Thyroid gland (tissue), 4 donors: ENCODE data around the gene DNAI1. TPM values are rescaled to one million over a fixed set of nuclear protein-coding genes. Genes with fewer than 3 reads are reported as not detected.

Experiments
- DNase-seq, 2 donors: peaks; one replicate each; pipeline ENCODE4 v3.0.0-alpha.2; 2019
- H3K27ac ChIP-seq, 3 donors: fragments of 200-600 bp; sonication (generic); 1 replicate in 2 of 3; 2 replicates in 1 of 3; pipeline ENCODE4 v1.5.1; 2016 to 2019; ENCODE audit warnings: mild to moderate bottlenecking in 1 of 3, moderate library complexity in 1 of 3
- H3K27me3 ChIP-seq: fragments of 200-600 bp; sonication (generic); one replicate; pipeline ENCODE4 v1.5.1; 2019
- H3K36me3 ChIP-seq, 2 donors: fragments of 200-600 bp; sonication (generic); one replicate each; pipeline ENCODE4 v1.5.1; 2016 to 2019
- H3K4me1 ChIP-seq, 2 donors: fragments of 200-600 bp; sonication (generic); one replicate each; pipeline ENCODE4 v1.5.1; 2017 to 2019
- H3K4me3 ChIP-seq, 3 donors: fragments of 200-600 bp; sonication (generic); replicated peaks in 1 of 3; 1 replicate in 2 of 3; 2 replicates in 1 of 3; pipeline ENCODE4 v1.5.1; 2016; ENCODE audit warnings: mild to moderate bottlenecking in 1 of 3
- H3K9me3 ChIP-seq: fragments of 200-600 bp; sonication (generic); one replicate; pipeline ENCODE4 v1.5.1; 2017
- CTCF ChIP-seq, 6 experiments: fragments of 200-600 bp in 3 of 6; fragments of 450-650 bp in 3 of 6; sonication (generic) in 3 of 6; IDR thresholded peaks; one replicate each; pipeline ENCODE4 v1.5.1; 2016 to 2019; ENCODE audit warnings: antibody characterized with exemption in 6 of 6, mild to moderate bottlenecking in 2 of 6, inconsistent platforms in 1 of 6, moderate library complexity in 1 of 6
- POLR2A ChIP-seq, 2 donors: fragments of 450-650 bp; IDR thresholded peaks; one replicate each; pipeline ENCODE4 v1.6.1; 2017; ENCODE audit warnings: antibody characterized with exemption in 2 of 2, mild to moderate bottlenecking in 2 of 2, moderate library complexity in 1 of 2
- WGBS, 2 donors: methylation state at CpG; one replicate each; pipeline ENCODE4 v1.1.5; 2017; 5-methylcytosine and 5-hydroxymethylcytosine counted together
- intact Hi-C: fragments of 100-400 bp; cut with DNase I; formaldehyde crosslinking; loops from one replicate; pipeline ENCODE4 v1.15.1; 2023
- total RNA-seq, 4 donors: library from RNA; depleted of rRNA; stranded (reverse); fragments of >200 nt; gene quantifications; one replicate each; pipeline ENCODE4 v1.2.3, GENCODE V29; 2016

DNAI1 gene
- total RNA-seq, 4 donors from 2014 or later: 0.81 to 0.89 TPM; not detected in 2

GRCh38 chr9:34547960-34548611 lies 89.5 kb downstream of the DNAI1 start:
- no peaks in the 10 kb centered on the region for H3K4me1 ChIP-seq
- peak; percentile 59 to 71 for DNase-seq
- H3K27me3 ChIP-seq: no peaks in the 10 kb centered on the region
- H3K36me3 ChIP-seq: no peaks in the 10 kb centered on the region
- WGBS, 2 donors: 10 to 15% methylated on average over 12 to 13 of the region's 13 CpGs
- H3K27ac ChIP-seq: no peak overlapping the region
- H3K9me3 ChIP-seq: no peaks in the 10 kb centered on the region
- intact Hi-C loops: loop anchor here (5.0 kb wide), 1 partner anchor 44 kb away; no protein-coding TSS in a partner anchor
- no peak overlapping the region for H3K4me3 ChIP-seq
- TF ChIP-seq POLR2A (IDR thresholded peaks at IDR 0.05) (no peak), CTCF (IDR thresholded peaks at IDR 0.05) (peak; percentile 37 to 83 (median 58))

- DNase-seq: no peak
- 84 to 94% methylated on average over 5 of the region's 5 CpGs for WGBS, 2 donors
- intact Hi-C loops: loop anchor here (5.0 kb wide), 1 partner anchor 43 kb away; no protein-coding TSS in a partner anchor
- Histone ChIP-seq H3K4me3 (no peak overlapping the region), H3K27ac (no peak overlapping the region), H3K9me3 (no peaks in the 10 kb centered on the region), H3K36me3 (no peaks in the 10 kb centered on the region), H3K4me1 (no peaks in the 10 kb centered on the region), H3K27me3 (no peaks in the 10 kb centered on the region)
- TF ChIP-seq POLR2A (IDR thresholded peaks at IDR 0.05): no peak
- TF ChIP-seq CTCF (IDR thresholded peaks at IDR 0.05): no peak
These were observed 90.8 kb downstream of the DNAI1 start for GRCh38 chr9:34549407-34549732.

DNA sequence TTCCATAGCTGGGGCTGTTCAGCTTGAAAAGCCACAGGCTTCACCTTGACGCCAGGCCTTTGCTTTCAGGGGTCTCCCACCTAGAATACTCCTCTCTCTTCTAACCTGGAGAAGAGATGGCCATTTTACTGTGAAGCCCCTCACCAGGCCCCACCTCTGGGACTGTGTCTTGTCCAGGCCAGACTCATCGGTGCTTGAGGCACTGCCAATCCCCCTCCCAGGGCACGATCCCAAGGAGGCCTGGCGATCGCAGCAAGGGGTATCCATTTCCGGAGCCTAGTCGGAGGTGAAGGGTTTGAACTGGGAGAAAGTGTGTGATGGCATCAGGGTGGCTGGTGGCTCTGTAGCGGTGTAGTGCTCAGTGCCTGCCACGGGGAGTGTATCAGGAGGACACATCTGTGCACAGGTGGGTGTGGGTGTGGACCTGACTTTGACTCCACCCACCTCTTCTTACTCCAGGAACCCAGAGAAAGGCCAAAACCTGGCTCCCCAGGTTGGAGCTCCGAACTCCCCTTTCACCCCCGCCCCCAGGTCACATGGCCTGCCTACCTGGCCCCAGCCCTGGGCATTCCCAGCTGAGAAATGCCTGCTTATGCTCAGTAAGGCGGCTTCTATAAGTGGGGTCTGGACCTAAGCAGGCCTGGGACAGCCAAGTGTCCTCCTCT lies 91.5 kb downstream of the DNAI1 start:
- 84 to 85% methylated on average over 9 to 11 of the region's 12 CpGs for WGBS, 2 donors
- intact Hi-C loops: no loop called here
- H3K4me1 ChIP-seq: no peaks in the 10 kb centered on the region

GRCh38 chr9:34550681-34551270 lies 92.2 kb downstream of the DNAI1 start:
- no peak for DNase-seq
- WGBS, 2 donors: 56 to 88% methylated on average over 3 to 5 of the region's 5 CpGs
- Histone ChIP-seq H3K4me3 (no peak overlapping the region), H3K4me1 (no peaks in the 10 kb centered on the region), H3K27ac (no peak overlapping the region), H3K27me3 (no peaks in the 10 kb centered on the region), H3K36me3 (no peaks in the 10 kb centered on the region), H3K9me3 (no peaks in the 10 kb centered on the region)
- intact Hi-C loops: no loop called here
- no peak for TF ChIP-seq CTCF (IDR thresholded peaks at IDR 0.05)
- TF ChIP-seq POLR2A (IDR thresholded peaks at IDR 0.05): no peak

More for the DNA sequence above, 91.5 kb downstream of the DNAI1 start:
- Histone ChIP-seq H3K27ac (no peak overlapping the region), H3K9me3 (no peaks in the 10 kb centered on the region), H3K4me3 (no peak overlapping the region), H3K27me3 (no peaks in the 10 kb centered on the region), H3K36me3 (no peaks in the 10 kb centered on the region)
- peak in 1 of 2 donors; percentile 1 for DNase-seq
- TF ChIP-seq POLR2A (IDR thresholded peaks at IDR 0.05): no peak

DNA sequence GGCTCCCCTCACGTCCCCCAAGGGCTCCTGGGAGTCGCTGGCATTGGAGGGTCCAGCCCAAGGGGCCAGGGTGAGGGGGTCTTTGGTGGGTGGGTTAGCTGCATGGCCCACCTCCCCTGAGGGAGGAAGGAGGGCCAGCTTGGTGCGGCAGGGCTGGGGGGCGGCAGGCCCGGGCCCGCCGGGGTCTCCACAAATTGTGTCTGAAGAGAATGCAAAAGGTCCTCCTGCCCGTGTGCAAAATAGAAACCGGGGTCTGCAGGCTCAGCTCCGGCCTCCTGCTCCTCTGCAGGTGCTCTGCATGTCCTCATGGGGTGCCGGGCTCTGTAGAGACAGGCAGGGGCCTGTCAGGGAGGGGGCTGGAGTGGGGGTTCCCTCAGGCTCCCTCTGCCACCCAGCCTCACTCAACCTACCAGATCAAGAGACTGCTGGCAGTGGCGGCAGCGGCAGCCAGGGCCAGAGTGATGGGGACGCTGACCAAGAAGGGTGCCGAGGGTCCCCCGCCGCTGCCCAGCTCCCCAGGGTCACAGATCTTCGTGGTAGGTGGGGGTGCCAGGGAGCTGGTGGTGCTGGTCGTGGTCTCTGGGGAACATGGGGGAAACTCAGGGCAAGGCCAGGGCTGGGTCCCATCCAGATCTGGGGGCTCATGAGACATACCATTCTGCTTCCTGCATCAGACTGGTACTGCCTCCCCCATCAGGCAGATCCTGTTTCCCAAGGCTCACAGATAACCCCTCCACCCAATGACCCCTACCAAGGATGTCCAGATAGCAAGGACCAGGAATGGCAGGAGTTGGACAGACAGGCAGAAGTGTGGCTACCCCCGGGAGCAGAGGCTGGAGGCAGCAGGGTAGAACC lies 93.4 kb downstream of the DNAI1 start:
- DNase-seq: peak in 1 of 2 donors; percentile 1
- intact Hi-C loops: no loop called here
- Histone ChIP-seq H3K36me3 (no peaks in the 10 kb centered on the region), H3K27ac (no peak overlapping the region), H3K4me1 (no peaks in the 10 kb centered on the region), H3K27me3 (no peaks in the 10 kb centered on the region), H3K4me3 (no peak overlapping the region), H3K9me3 (no peaks in the 10 kb centered on the region)
- 87 to 90% methylated on average over 7 to 19 of the region's 20 CpGs for WGBS, 2 donors
- TF ChIP-seq CTCF (IDR thresholded peaks at IDR 0.05) (no peak), POLR2A (IDR thresholded peaks at IDR 0.05) (no peak)
